Stomach smooth muscle (tissue), 2 donors: Measurements from ENCODE around the gene E2F8.

Source experiments
- H3K27ac ChIP-seq: one replicate; pipeline ENCODE4 v1.7.0; 2013; ENCODE audit warnings: mild to moderate bottlenecking, low read length, inconsistent platforms
- H3K27me3 ChIP-seq, 2 donors: one replicate each; pipeline ENCODE4 v1.7.0; 2013; ENCODE audit warnings: low read length in 2 of 2; ENCODE audit not compliant: insufficient read depth in 2 of 2, control insufficient read depth in 1 of 2
- H3K36me3 ChIP-seq, 2 donors: one replicate each; pipeline ENCODE4 v1.7.0; 2013; ENCODE audit warnings: low read length in 2 of 2; ENCODE audit not compliant: control insufficient read depth in 2 of 2, insufficient read depth in 2 of 2
- H3K4me1 ChIP-seq: one replicate; pipeline ENCODE4 v1.7.0; 2013; ENCODE audit warnings: low read length; ENCODE audit not compliant: control insufficient read depth, insufficient read depth
- H3K4me3 ChIP-seq, 2 donors: one replicate each; pipeline ENCODE4 v1.7.0; 2013; ENCODE audit warnings: low read length in 2 of 2
- H3K9ac ChIP-seq, 2 donors: one replicate each; pipeline ENCODE4 v1.7.0; 2013; ENCODE audit warnings: low read length in 2 of 2, mild to moderate bottlenecking in 1 of 2
- H3K9me3 ChIP-seq, 2 donors: one replicate each; pipeline ENCODE4 v1.7.0; 2013; ENCODE audit warnings: low read length in 2 of 2; ENCODE audit not compliant: control insufficient read depth in 2 of 2
- donor health status: healthy.
- donor health status: Pancreatic carcinoma.

Gene E2F8, protein sequence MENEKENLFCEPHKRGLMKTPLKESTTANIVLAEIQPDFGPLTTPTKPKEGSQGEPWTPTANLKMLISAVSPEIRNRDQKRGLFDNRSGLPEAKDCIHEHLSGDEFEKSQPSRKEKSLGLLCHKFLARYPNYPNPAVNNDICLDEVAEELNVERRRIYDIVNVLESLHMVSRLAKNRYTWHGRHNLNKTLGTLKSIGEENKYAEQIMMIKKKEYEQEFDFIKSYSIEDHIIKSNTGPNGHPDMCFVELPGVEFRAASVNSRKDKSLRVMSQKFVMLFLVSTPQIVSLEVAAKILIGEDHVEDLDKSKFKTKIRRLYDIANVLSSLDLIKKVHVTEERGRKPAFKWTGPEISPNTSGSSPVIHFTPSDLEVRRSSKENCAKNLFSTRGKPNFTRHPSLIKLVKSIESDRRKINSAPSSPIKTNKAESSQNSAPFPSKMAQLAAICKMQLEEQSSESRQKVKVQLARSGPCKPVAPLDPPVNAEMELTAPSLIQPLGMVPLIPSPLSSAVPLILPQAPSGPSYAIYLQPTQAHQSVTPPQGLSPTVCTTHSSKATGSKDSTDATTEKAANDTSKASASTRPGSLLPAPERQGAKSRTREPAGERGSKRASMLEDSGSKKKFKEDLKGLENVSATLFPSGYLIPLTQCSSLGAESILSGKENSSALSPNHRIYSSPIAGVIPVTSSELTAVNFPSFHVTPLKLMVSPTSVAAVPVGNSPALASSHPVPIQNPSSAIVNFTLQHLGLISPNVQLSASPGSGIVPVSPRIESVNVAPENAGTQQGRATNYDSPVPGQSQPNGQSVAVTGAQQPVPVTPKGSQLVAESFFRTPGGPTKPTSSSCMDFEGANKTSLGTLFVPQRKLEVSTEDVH

GRCh38 chr11:19240420-19241259 lies at the start of gene E2F8:
Gene E2F8 (minus strand): TSS chr11:19240945. CDS start chr11:19240121, 824 bp downstream.
- Histone ChIP-seq H3K4me3 (peak within 1 kb of the TSS; percentile 66 to 72), H3K36me3 (no peaks in the 10 kb centered on the region), H3K4me1 (peaks cover 20% of the 10 kb centered on the region), H3K27me3 (peaks cover 35 to 56% of the 10 kb centered on the region in 2 donors), H3K9me3 (no peaks in the 10 kb centered on the region), H3K9ac (no peak within 1 kb of the TSS), H3K27ac (no peak within 1 kb of the TSS)

- no peaks in the 10 kb centered on the region for H3K36me3 ChIP-seq
- no peak overlapping the region for H3K4me3 ChIP-seq
- H3K9ac ChIP-seq, result no peak overlapping the region
- H3K27me3 ChIP-seq, result no peaks in the 10 kb centered on the region
- no peaks in the 10 kb centered on the region for H3K9me3 ChIP-seq
- H3K4me1 ChIP-seq, result no peaks in the 10 kb centered on the region
- H3K27ac ChIP-seq, result no peak overlapping the region
Measured at GRCh38 chr11:19290356-19290755, 49.6 kb upstream of the E2F8 start.

DNA sequence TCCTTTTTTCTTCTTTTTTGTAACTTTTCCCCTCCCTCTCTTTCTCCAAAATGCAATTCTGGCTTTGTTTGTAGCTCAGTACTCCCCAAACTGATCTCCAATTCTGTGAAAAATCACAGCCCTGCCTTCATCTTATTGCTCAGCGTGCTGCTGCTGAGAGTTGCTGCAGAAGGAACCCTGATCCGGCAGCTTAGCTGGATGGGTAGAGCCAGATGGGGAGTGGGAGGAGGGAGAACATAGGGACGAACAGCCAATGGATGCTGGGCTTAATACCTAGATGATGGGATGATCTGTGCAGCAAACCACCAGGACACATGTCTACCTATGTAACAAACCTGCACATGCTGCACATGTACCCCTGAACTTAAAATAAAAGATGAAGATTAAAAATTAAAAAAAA lies 47.5 kb upstream of the E2F8 start:
- H3K4me3 ChIP-seq, result no peak overlapping the region
- no peaks in the 10 kb centered on the region for H3K4me1 ChIP-seq
- H3K27me3 ChIP-seq, result peaks cover 0 to 3% of the 10 kb centered on the region in 2 donors
- H3K36me3 ChIP-seq, result no peaks in the 10 kb centered on the region
- H3K9me3 ChIP-seq, result no peaks in the 10 kb centered on the region
- no peak overlapping the region for H3K27ac ChIP-seq
- no peak overlapping the region for H3K9ac ChIP-seq

DNA sequence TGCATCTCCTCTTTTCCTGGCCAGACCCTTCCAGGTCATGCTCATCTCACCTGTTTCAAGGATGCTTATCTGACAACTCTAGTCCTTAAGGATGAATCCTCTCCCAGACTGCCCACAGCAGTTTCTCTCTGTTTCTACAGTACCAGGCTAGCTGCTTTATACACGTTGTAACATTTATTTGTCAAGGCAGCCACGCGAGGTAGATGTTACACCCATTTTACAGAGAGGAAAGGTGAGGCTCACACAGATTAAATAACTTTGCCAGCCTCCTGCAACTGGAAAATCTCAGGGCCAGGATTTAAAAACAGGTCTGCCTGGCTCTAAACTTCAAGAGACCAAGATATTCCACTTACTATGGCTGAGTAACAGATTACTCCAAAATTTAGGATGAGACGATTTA lies 45.7 kb upstream of the E2F8 start:
- Histone ChIP-seq H3K9me3 (no peaks in the 10 kb centered on the region), H3K4me1 (no peaks in the 10 kb centered on the region), H3K27ac (no peak overlapping the region), H3K36me3 (no peaks in the 10 kb centered on the region), H3K27me3 (peaks cover 0 to 3% of the 10 kb centered on the region in 2 donors), H3K4me3 (no peak overlapping the region), H3K9ac (no peak overlapping the region)

- no peaks in the 10 kb centered on the region for H3K36me3 ChIP-seq
- H3K9me3 ChIP-seq, result no peaks in the 10 kb centered on the region
- H3K9ac ChIP-seq, result no peak overlapping the region
- H3K27ac ChIP-seq, result no peak overlapping the region
- peaks cover 0 to 3% of the 10 kb centered on the region in 2 donors for H3K27me3 ChIP-seq
- H3K4me3 ChIP-seq, result no peak overlapping the region
- no peaks in the 10 kb centered on the region for H3K4me1 ChIP-seq
Measured at GRCh38 chr11:19284881-19285280, 44.1 kb upstream of the E2F8 start.

DNA sequence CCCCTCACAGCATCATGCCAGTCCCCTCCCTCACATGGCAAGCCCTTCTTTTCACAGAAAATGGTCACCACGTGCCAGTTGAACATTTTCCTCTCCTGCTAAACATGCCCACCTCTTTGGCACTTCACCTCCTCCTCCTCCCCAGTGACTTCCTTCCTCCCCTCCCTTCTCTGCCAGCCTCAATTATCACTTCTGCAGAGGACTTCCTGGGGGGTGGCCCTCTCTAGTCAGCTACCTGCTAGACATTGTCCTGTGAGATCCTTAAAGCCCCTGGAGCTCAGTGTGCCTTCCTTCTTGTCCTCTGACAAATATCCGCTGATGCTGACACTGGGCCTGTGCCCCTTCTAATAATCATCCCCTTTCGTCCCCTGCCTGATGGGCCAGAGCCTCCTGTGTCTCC lies 43.2 kb upstream of the E2F8 start:
- Histone ChIP-seq H3K4me3 (no peak overlapping the region), H3K9ac (no peak overlapping the region), H3K4me1 (no peaks in the 10 kb centered on the region), H3K27me3 (peaks cover 0 to 3% of the 10 kb centered on the region in 2 donors), H3K9me3 (no peaks in the 10 kb centered on the region), H3K27ac (no peak overlapping the region), H3K36me3 (no peaks in the 10 kb centered on the region)

DNA sequence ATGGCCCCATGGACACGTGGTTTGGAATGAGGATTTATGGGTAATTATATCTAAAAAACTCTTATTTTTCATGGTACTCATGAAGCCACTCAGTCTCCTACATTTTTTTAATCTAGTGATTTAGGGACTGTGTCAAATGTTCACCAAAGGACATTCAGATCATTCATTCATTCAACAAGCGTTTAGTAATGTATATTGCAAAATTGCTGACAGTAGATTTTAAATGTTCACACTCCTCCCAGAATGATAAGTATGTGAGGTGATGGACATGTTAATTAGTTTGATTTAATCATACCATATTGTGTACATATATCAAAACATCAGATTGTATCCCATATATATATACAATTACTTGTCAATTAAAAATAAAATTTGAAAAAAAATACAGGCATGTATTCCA lies 40.8 kb upstream of the E2F8 start:
- no peaks in the 10 kb centered on the region for H3K9me3 ChIP-seq
- no peaks in the 10 kb centered on the region for H3K36me3 ChIP-seq
- H3K9ac ChIP-seq, result no peak overlapping the region
- H3K4me1 ChIP-seq, result no peaks in the 10 kb centered on the region
- H3K4me3 ChIP-seq, result no peak overlapping the region
- H3K27me3 ChIP-seq, result peaks cover 0 to 5% of the 10 kb centered on the region in 2 donors
- no peak overlapping the region for H3K27ac ChIP-seq

GRCh38 chr11:19281041-19281440 lies 40.3 kb upstream of the E2F8 start:
- Histone ChIP-seq H3K4me1 (no peaks in the 10 kb centered on the region), H3K4me3 (peak overlapping the region in 1 of 2 donors; percentile 29), H3K27ac (no peak overlapping the region), H3K9me3 (no peaks in the 10 kb centered on the region), H3K9ac (no peak overlapping the region), H3K36me3 (no peaks in the 10 kb centered on the region), H3K27me3 (peaks cover 0 to 5% of the 10 kb centered on the region in 2 donors)

DNA sequence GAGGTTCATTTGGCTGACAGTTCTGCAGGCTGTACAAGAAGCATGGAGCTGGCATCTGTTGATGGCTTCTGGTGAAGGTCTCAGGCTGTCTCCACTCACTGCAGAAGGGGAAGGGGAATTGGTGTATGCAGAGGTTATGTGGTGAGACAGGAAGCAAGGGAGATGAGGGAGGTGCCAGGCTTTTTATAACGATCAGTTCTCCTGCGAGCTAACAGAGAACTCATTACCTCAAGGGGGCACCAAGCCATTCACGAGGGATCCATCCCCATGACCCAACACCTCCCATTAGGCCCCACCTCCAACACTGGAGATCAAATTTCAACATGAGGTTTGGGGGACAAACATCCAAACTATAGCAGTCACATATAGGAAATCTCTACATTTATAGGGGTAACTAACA lies 38.7 kb upstream of the E2F8 start:
- no peak overlapping the region for H3K9ac ChIP-seq
- peaks cover 0 to 2% of the 10 kb centered on the region in 2 donors for H3K27me3 ChIP-seq
- no peak overlapping the region for H3K4me3 ChIP-seq
- no peaks in the 10 kb centered on the region for H3K36me3 ChIP-seq
- H3K27ac ChIP-seq, result no peak overlapping the region
- no peaks in the 10 kb centered on the region for H3K4me1 ChIP-seq
- H3K9me3 ChIP-seq, result no peaks in the 10 kb centered on the region
